Measurements from ENCODE around the gene OSBPL3.

DNA sequence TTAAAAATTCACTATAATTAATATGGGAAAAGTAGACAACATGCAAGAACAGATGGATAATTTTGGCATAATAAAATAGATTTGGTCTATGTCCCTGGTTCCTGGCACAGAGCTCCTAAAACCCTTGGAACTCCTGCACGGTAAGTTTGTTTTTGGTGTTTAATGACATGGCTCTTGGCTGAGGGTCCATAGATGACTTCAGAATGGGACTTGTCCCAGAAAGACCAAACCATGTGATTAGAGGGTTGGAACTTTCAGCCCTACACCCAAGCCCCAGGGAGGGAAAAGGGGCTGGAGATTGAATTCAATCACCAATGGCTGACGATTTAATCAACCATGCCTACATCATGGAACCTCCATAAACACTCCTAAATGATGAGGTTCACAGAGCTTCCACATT is 210.1 kb downstream of the OSBPL3 start:
- TF ChIP-seq EZH2 (IDR thresholded peaks at IDR 0.05; ENCODE audit: low read length, missing control alignments) = no peak
- TF ChIP-seq, protein P1, sequence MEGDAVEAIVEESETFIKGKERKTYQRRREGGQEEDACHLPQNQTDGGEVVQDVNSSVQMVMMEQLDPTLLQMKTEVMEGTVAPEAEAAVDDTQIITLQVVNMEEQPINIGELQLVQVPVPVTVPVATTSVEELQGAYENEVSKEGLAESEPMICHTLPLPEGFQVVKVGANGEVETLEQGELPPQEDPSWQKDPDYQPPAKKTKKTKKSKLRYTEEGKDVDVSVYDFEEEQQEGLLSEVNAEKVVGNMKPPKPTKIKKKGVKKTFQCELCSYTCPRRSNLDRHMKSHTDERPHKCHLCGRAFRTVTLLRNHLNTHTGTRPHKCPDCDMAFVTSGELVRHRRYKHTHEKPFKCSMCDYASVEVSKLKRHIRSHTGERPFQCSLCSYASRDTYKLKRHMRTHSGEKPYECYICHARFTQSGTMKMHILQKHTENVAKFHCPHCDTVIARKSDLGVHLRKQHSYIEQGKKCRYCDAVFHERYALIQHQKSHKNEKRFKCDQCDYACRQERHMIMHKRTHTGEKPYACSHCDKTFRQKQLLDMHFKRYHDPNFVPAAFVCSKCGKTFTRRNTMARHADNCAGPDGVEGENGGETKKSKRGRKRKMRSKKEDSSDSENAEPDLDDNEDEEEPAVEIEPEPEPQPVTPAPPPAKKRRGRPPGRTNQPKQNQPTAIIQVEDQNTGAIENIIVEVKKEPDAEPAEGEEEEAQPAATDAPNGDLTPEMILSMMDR (conservative IDR thresholded peaks at IDR 0.05 in 1 of 2, IDR thresholded peaks at IDR 0.05 in 1 of 2; ENCODE audit: low read depth in 1 of 2, low read length in 2 of 2) = no peak

Measured in fibroblast of lung (primary cell).